IMR-90 (cell line): ENCODE measurements around the gene CTDSPL. TPM values are rescaled to one million over a fixed set of nuclear protein-coding genes. Genes with fewer than 3 reads are reported as not detected.

Experiments
- ATAC-seq: fragments of 200-7000 bp; cut with Tn5 transposase; 2 replicates; pipeline ENCODE4 v1.9.1; 2020; ENCODE audit warnings: low read depth, mild to moderate bottlenecking, moderate library complexity
- BruUV-seq: library from RNA; stranded (reverse); fragments of 400-500 nt; replicated peaks from 2 replicates; lab custom pipeline; 2021; lab: Mats Ljungman, UMichigan
- CTCF ChIA-PET: fragments of 300-600 bp; formaldehyde crosslinking; extraction: SDS; loops from one replicate; lab custom pipeline; 2021; ENCODE audit warnings: antibody characterized with exemption; lab: Yijun Ruan, JAX
- POLR2A ChIA-PET: fragments of 300-600 bp; sonication (Branson Sonifier 250); formaldehyde crosslinking; loops from one replicate; lab custom pipeline; 2022; ENCODE audit warnings: antibody characterized with exemption; ENCODE audit not compliant: unreplicated experiment; lab: Charles Lee
- DNase-seq: peaks from one replicate; pipeline ENCODE4 v3.0.0; 2013
- H2AFZ ChIP-seq: replicated peaks from 2 replicates; pipeline ENCODE3; 2013; ENCODE audit warnings: low read length, mild to moderate bottlenecking; ENCODE audit not compliant: poor library complexity
- H2AK5ac ChIP-seq: 2 replicates; pipeline ENCODE4 v1.6.1; 2013; ENCODE audit warnings: low read depth, low read length, inconsistent platforms
- H2AK9ac ChIP-seq: replicated peaks from 2 replicates; pipeline ENCODE3; 2013; ENCODE audit warnings: mild to moderate bottlenecking, low read depth, low read length, moderate library complexity; ENCODE audit not compliant: poor library complexity
- H2BK120ac ChIP-seq: 2 replicates; pipeline ENCODE4 v1.6.1; 2013; ENCODE audit warnings: low read depth, low read length, inconsistent platforms
- H2BK15ac ChIP-seq: 3 replicates; pipeline ENCODE4 v1.6.1; 2013; ENCODE audit warnings: low read depth, low read length, inconsistent platforms
- H2BK20ac ChIP-seq: 2 replicates; pipeline ENCODE4 v1.6.1; 2013; ENCODE audit warnings: low read depth, mild to moderate bottlenecking, inconsistent platforms, low read length, moderate library complexity
- H2BK5ac ChIP-seq: 2 replicates; pipeline ENCODE4 v1.6.1; 2013; ENCODE audit warnings: mild to moderate bottlenecking, low read depth, low read length, inconsistent platforms; ENCODE audit not compliant: poor library complexity, severe bottlenecking
- H3K14ac ChIP-seq: replicated peaks from 2 replicates; pipeline ENCODE4 v1.6.1; 2013; ENCODE audit warnings: low read depth, low read length, inconsistent platforms
- H3K18ac ChIP-seq: 2 replicates; pipeline ENCODE4 v1.6.1; 2013; ENCODE audit warnings: low read depth, low read length, control low read depth
- H3K23ac ChIP-seq: 2 replicates; pipeline ENCODE4 v1.6.1; 2013; ENCODE audit warnings: low read depth, low read length, inconsistent platforms
- H3K27ac ChIP-seq: 2 replicates; pipeline ENCODE4 v1.5.1; 2013; ENCODE audit warnings: mild to moderate bottlenecking, control low read depth, low read length; ENCODE audit not compliant: insufficient read depth
- H3K27me3 ChIP-seq: 2 replicates; pipeline ENCODE4 v1.6.1; 2013; ENCODE audit warnings: low read length; ENCODE audit not compliant: control insufficient read depth, insufficient read depth
- H3K36me3 ChIP-seq: 2 replicates; pipeline ENCODE4 v1.6.1; 2013; ENCODE audit warnings: low read length, mixed read lengths; ENCODE audit not compliant: control insufficient read depth, insufficient read depth
- H3K4ac ChIP-seq: 2 replicates; pipeline ENCODE4 v1.6.1; 2013; ENCODE audit warnings: low read depth, low read length, inconsistent platforms
- H3K4me1 ChIP-seq: 2 replicates; pipeline ENCODE4 v1.6.1; 2013; ENCODE audit warnings: low read length, mixed read lengths; ENCODE audit not compliant: control insufficient read depth, insufficient read depth
- H3K4me2 ChIP-seq: 2 replicates; pipeline ENCODE4 v1.6.1; 2013; ENCODE audit warnings: low read depth, mild to moderate bottlenecking, control low read depth, low read length, moderate library complexity
- H3K4me3 ChIP-seq: 2 replicates; pipeline ENCODE4 v1.5.1; 2013; ENCODE audit warnings: low read depth, mild to moderate bottlenecking, control low read depth, low read length, moderate library complexity; ENCODE audit not compliant: insufficient read depth
- H3K56ac ChIP-seq: 2 replicates; pipeline ENCODE4 v1.6.1; 2013; ENCODE audit warnings: low read length, inconsistent platforms; ENCODE audit not compliant: insufficient read depth; ENCODE audit errors: extremely low read depth
- H3K79me1 ChIP-seq, 2 experiments: 2 replicates each; pipeline ENCODE4 v1.6.1; 2013; ENCODE audit warnings: low read length in 2 of 2, inconsistent platforms in 1 of 2, low read depth in 1 of 2
- H3K9ac ChIP-seq: 2 replicates; pipeline ENCODE4 v1.6.1; 2013; ENCODE audit warnings: low read depth, low read length, control low read depth
- H3K9me1 ChIP-seq: 2 replicates; pipeline ENCODE4 v1.6.1; 2013; ENCODE audit warnings: low read length, inconsistent platforms; ENCODE audit not compliant: insufficient read depth
- H3K9me3 ChIP-seq: 2 replicates; pipeline ENCODE4 v1.6.1; 2013; ENCODE audit warnings: low read length; ENCODE audit not compliant: control insufficient read depth, insufficient read depth
- H4K20me1 ChIP-seq: 2 replicates; pipeline ENCODE4 v1.6.1; 2013; ENCODE audit warnings: low read length, inconsistent platforms; ENCODE audit not compliant: insufficient read depth
- H4K5ac ChIP-seq: 2 replicates; pipeline ENCODE4 v1.6.1; 2013; ENCODE audit warnings: mild to moderate bottlenecking, low read depth, low read length, control low read depth
- H4K8ac ChIP-seq, 2 experiments: 2 replicates each; pipeline ENCODE4 v1.6.1; 2013; ENCODE audit warnings: low read depth in 2 of 2, low read length in 2 of 2, control low read depth in 1 of 2, inconsistent platforms in 1 of 2
- H4K91ac ChIP-seq: 2 replicates; pipeline ENCODE4 v1.6.1; 2013; ENCODE audit warnings: low read depth, low read length, inconsistent platforms; ENCODE audit not compliant: insufficient read depth
- BHLHE40 ChIP-seq: fragments of 150-350 bp; IDR thresholded peaks from 2 replicates; pipeline ENCODE4 v1.6.1; 2016; ENCODE audit warnings: mild to moderate bottlenecking, low read depth, low read length
- WGBS, 2 experiments: methylation state at CpG; one replicate each; pipeline versions ENCODE4 v1.1.5 to v1.1.7; 2013; ENCODE audit warnings: missing lambda C conversion rate in 2 of 2; ENCODE audit not compliant: insufficient read length in 1 of 2; ENCODE audit errors: extremely low coverage in 2 of 2; 5-methylcytosine and 5-hydroxymethylcytosine counted together
- dilution Hi-C: fragments of 300-500 bp; cut with HindIII; formaldehyde crosslinking; loops from one replicate; pipeline ENCODE4 v1.14.3; 2018; ENCODE audit warnings: low sequenced_read_pairs; ENCODE audit not compliant: unreplicated experiment
- in situ Hi-C: fragments of 300-500 bp; cut with MboI; formaldehyde crosslinking; loops from 3 replicates; pipeline ENCODE4 v1.14.3; 2019; ENCODE audit warnings: low sequenced_read_pairs, inconsistent platforms, mixed read lengths
- intact Hi-C: fragments of 100-400 bp; cut with micrococcal nuclease; formaldehyde crosslinking; loops from 2 replicates; pipeline ENCODE4 v1.10.0; 2022
- polyA plus RNA-seq, 3 experiments: library from polyadenylated mRNA; depleted of rRNA; stranded (reverse); fragments of >200 nt; gene quantifications; 2 replicates each; pipeline ENCODE4 v1.2.3, GENCODE V29; 2012; ENCODE audit warnings: low replicate concordance in 1 of 3
- total RNA-seq: library from RNA; depleted of rRNA; stranded (reverse); fragments of >200 nt; gene quantifications from 2 replicates; pipeline ENCODE4 v1.2.3, GENCODE V29; 2012
- TF ChIP-seq, protein P1 (sequence below): fragments of 150-350 bp; IDR thresholded peaks from 2 replicates; pipeline ENCODE4 v1.6.1; 2016; ENCODE audit warnings: low read depth, mild to moderate bottlenecking, low read length, moderate library complexity, borderline replicate concordance

Gene CTDSPL
- total and polyA plus RNA-seq, 2 of the 4 experiments (the other 2 are of a cell fraction): 24.5 to 29.0 TPM

DNA sequence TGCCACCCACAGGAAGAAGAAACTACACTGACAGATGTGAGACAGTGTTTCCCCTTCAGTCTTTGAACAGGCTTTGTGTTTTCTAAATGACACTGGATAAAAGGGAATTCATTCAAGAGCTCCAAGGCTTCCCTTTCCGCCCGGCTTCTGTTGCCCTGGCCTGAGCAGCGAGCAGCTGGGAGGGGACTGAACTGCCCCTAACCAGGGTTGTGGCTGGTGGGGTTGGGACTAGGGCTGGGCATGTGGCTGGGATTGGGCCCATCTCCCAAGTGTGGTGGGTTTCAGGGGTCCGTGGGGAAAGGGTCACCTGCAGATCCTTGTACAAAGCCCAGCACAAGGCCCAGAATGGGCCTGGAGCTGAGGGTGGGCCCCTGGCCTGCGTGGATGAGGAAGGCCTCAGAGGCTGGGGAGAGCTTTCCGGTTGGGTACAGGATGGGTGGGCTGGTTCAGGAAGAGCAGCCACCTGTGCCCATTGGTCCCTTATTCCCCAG is 139.3 kb downstream of the CTDSPL start:
- peaks cover 14% of the 10 kb centered on the region for H3K9me1 ChIP-seq
- H3K56ac ChIP-seq: no peak overlapping the region
- H2AK5ac ChIP-seq: no peak overlapping the region
- H2BK20ac ChIP-seq: no peak overlapping the region
- no peak overlapping the region for H4K8ac ChIP-seq
- dilution Hi-C loops: no loop called here
- no peaks in the 10 kb centered on the region for H3K9me3 ChIP-seq
- no peak overlapping the region for H3K4me2 ChIP-seq
- ChIA-PET POLR2A (no interaction called here), CTCF (no interaction called here)
- no peak overlapping the region for H3K27ac ChIP-seq
- no peak for ATAC-seq
- no peak overlapping the region for H3K18ac ChIP-seq
- peaks cover 7% of the 10 kb centered on the region for H3K36me3 ChIP-seq
- no peak overlapping the region for H4K5ac ChIP-seq
- TF ChIP-seq, protein P1, sequence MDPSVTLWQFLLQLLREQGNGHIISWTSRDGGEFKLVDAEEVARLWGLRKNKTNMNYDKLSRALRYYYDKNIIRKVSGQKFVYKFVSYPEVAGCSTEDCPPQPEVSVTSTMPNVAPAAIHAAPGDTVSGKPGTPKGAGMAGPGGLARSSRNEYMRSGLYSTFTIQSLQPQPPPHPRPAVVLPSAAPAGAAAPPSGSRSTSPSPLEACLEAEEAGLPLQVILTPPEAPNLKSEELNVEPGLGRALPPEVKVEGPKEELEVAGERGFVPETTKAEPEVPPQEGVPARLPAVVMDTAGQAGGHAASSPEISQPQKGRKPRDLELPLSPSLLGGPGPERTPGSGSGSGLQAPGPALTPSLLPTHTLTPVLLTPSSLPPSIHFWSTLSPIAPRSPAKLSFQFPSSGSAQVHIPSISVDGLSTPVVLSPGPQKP: no peak
- no peak for TF ChIP-seq BHLHE40
- intact Hi-C loops: no loop called here
- BruUV-seq: no TSS peak
- WGBS, 2 experiments: 90% methylated on average over 2 of the region's 6 CpGs; no CpG with 5 or more reads in 1 of the 2 experiments
- no peak overlapping the region for H4K91ac ChIP-seq
- H2BK5ac ChIP-seq: no peak overlapping the region
- peaks cover 3 to 12% of the 10 kb centered on the region in 2 experiments; a peak in 1 of 4 replicates for H3K79me1 ChIP-seq
- H2BK120ac ChIP-seq: no peak overlapping the region
- no peak for DNase-seq
- no peaks in the 10 kb centered on the region for H3K27me3 ChIP-seq
- no peak overlapping the region for H2AFZ ChIP-seq
- in situ Hi-C loops: no loop called here
- H2BK15ac ChIP-seq: no peak overlapping the region
- no peak overlapping the region for H3K14ac ChIP-seq
- no peak overlapping the region for H3K4ac ChIP-seq
- no peak overlapping the region for H3K23ac ChIP-seq
- H4K20me1 ChIP-seq: peaks cover 8% of the 10 kb centered on the region; the same call in 1 of the 2 replicates
- peaks cover 10% of the 10 kb centered on the region for H3K4me1 ChIP-seq
- H2AK9ac ChIP-seq: no peak overlapping the region
- no peak overlapping the region for H3K4me3 ChIP-seq
- no peak overlapping the region for H3K9ac ChIP-seq
